LNCaP clone FGC (cell line): ENCODE measurements around the gene SPSB1.
"Not testable (repeated sequence)": the region's sequence is repeated elsewhere in the genome, so short reads cannot be mapped to it uniquely, and the experiment has no call there.

Experiments used
- DNase-seq: peaks from one replicate; pipeline ENCODE4 v3.0.0-alpha.2; 2011; ENCODE audit warnings: low read depth
- H3K4me3 ChIP-seq: 2 replicates; pipeline ENCODE4 v1.5.1; 2011; ENCODE audit warnings: mild to moderate bottlenecking, low read depth, low read length, control low read depth
- CTCF ChIP-seq: IDR thresholded peaks from 2 replicates; pipeline ENCODE4 v1.5.1; 2012; ENCODE audit warnings: mild to moderate bottlenecking; ENCODE audit not compliant: control insufficient read depth, insufficient read depth; ENCODE audit errors: extremely low read depth

Gene SPSB1

GRCh38 chr1:9294405-9294773 is 1.7 kb downstream of the SPSB1 start:
- DNase-seq = no peak
- no peak overlapping the region for H3K4me3 ChIP-seq
- TF ChIP-seq CTCF = no peak

- H3K4me3 ChIP-seq = no peak overlapping the region
- TF ChIP-seq CTCF = peak; percentile 33; the same call in 1 of the 2 replicates
- DNase-seq = peak; percentile 18
Measured at GRCh38 chr1:9294910-9295636, 2.4 kb downstream of the SPSB1 start.

- H3K4me3 ChIP-seq = no peak overlapping the region
- no peak for DNase-seq
- TF ChIP-seq CTCF = no peak
Measured at GRCh38 chr1:9295884-9296283, 3.2 kb downstream of the SPSB1 start.

GRCh38 chr1:9296850-9297249 is 4.2 kb downstream of the SPSB1 start:
- no peak for TF ChIP-seq CTCF
- no peak for DNase-seq
- no peak overlapping the region for H3K4me3 ChIP-seq

- DNase-seq = no peak
- no peak for TF ChIP-seq CTCF
- no peak overlapping the region for H3K4me3 ChIP-seq
Measured at GRCh38 chr1:9297831-9298230, 5.1 kb downstream of the SPSB1 start.

GRCh38 chr1:9298282-9298681 is 5.6 kb downstream of the SPSB1 start:
- no peak for DNase-seq
- no peak overlapping the region for H3K4me3 ChIP-seq
- TF ChIP-seq CTCF = no peak

- H3K4me3 ChIP-seq, DNase-seq: not testable (repeated sequence)
Measured at GRCh38 chr1:9299571-9300541, 7.2 kb downstream of the SPSB1 start.
